ENCODE measurements around the gene ITFG1. TPM values are rescaled to one million over a fixed set of nuclear protein-coding genes. Genes with fewer than 3 reads are reported as not detected.

Gene ITFG1
- total and polyA plus RNA-seq, 2 of the 13 experiments (the other 11 are each of a cell fraction or from before 2014, with no cell fraction given), result 74.5 to 150 TPM

- TF ChIP-seq ZNF784 (CRISPR knock-in tag; IDR thresholded peaks at IDR 0.05; ENCODE audit: borderline replicate concordance), result peak; percentile 15; the same call in 1 of the 2 replicates
- peak in 1 of 2 experiments; percentile 54; a peak in 1 of 4 replicates for TF ChIP-seq REST (IDR thresholded peaks at IDR 0.05; ENCODE audit: borderline replicate concordance in 1 of 2, low read depth in 1 of 2, low read length in 2 of 2)
- no peak for TF ChIP-seq HMG20A (CRISPR knock-in tag; IDR thresholded peaks at IDR 0.05; ENCODE audit: borderline replicate concordance)
- TF ChIP-seq ZNF790 (CRISPR knock-in tag; IDR thresholded peaks at IDR 0.05; ENCODE audit: borderline replicate concordance), result peak; percentile 96
- TF ChIP-seq PAF1 (CRISPR knock-in tag; IDR thresholded peaks at IDR 0.05), result no peak
- TF ChIP-seq SP4 (CRISPR knock-in tag; IDR thresholded peaks at IDR 0.05), result peak; percentile 97
- TF ChIP-seq ZNF468 (CRISPR knock-in tag; IDR thresholded peaks at IDR 0.05), result 0 out of 2 replicates have a peak, but pooled peaks have one; percentile 36
- no peak for TF ChIP-seq FOXP1 (IDR thresholded peaks at IDR 0.05)
- TF ChIP-seq FOXP1 (CRISPR knock-in tag; IDR thresholded peaks at IDR 0.05), result 0 out of 2 replicates have a peak, but pooled peaks have one; percentile 6
- 0 out of 2 replicates have a peak, but pooled peaks have one; percentile 32 for TF ChIP-seq TBX3 (IDR thresholded peaks at IDR 0.05; ENCODE audit: borderline replicate concordance)
- TF ChIP-seq SKI (IDR thresholded peaks at IDR 0.05; ENCODE audit: partially characterized antibody), result peak; percentile 74
- TF ChIP-seq NR2C2 (CRISPR knock-in tag; IDR thresholded peaks at IDR 0.05; ENCODE audit: borderline replicate concordance), result peak; percentile 80
- no peak for TF ChIP-seq PBX2 (CRISPR knock-in tag; IDR thresholded peaks at IDR 0.05)
- TF ChIP-seq YEATS2 (CRISPR knock-in tag; IDR thresholded peaks at IDR 0.05; ENCODE audit: borderline replicate concordance), result peak; percentile 47
- no peak for TF ChIP-seq TOE1 (CRISPR knock-in tag; IDR thresholded peaks at IDR 0.05)
- TF ChIP-seq ZBTB46 (CRISPR knock-in tag; IDR thresholded peaks at IDR 0.05; ENCODE audit: borderline replicate concordance), result no peak
- no peak for TF ChIP-seq ZNF720 (CRISPR knock-in tag; IDR thresholded peaks at IDR 0.05)
- no peak; the same call in 1 of the 2 replicates for TF ChIP-seq ZKSCAN8 (CRISPR knock-in tag; IDR thresholded peaks at IDR 0.05; ENCODE audit: borderline replicate concordance)
- TF ChIP-seq CENPX (CRISPR knock-in tag; IDR thresholded peaks at IDR 0.05), result no peak
- TF ChIP-seq ZNF225 (CRISPR knock-in tag; IDR thresholded peaks at IDR 0.05), result peak; percentile 80
- no peak for TF ChIP-seq CBX2 (IDR thresholded peaks at IDR 0.05; ENCODE audit: low read depth, low read length)
- no peak for TF ChIP-seq CBX2 (CRISPR knock-in tag; IDR thresholded peaks at IDR 0.05; ENCODE audit: low read depth)
These were observed at the start of gene ITFG1, which contains the start of gene PHKB (continued) for GRCh38 chr16:47460711-47461597.

Measured in HepG2 (cell line).